Effector CD4-positive, alpha-beta T cell (primary cell): ENCODE data around the gene OCSTAMP.

Source experiments
- DNase-seq: peaks from one replicate; pipeline ENCODE4 v3.0.0-alpha.2; 2020

Gene OCSTAMP

DNA sequence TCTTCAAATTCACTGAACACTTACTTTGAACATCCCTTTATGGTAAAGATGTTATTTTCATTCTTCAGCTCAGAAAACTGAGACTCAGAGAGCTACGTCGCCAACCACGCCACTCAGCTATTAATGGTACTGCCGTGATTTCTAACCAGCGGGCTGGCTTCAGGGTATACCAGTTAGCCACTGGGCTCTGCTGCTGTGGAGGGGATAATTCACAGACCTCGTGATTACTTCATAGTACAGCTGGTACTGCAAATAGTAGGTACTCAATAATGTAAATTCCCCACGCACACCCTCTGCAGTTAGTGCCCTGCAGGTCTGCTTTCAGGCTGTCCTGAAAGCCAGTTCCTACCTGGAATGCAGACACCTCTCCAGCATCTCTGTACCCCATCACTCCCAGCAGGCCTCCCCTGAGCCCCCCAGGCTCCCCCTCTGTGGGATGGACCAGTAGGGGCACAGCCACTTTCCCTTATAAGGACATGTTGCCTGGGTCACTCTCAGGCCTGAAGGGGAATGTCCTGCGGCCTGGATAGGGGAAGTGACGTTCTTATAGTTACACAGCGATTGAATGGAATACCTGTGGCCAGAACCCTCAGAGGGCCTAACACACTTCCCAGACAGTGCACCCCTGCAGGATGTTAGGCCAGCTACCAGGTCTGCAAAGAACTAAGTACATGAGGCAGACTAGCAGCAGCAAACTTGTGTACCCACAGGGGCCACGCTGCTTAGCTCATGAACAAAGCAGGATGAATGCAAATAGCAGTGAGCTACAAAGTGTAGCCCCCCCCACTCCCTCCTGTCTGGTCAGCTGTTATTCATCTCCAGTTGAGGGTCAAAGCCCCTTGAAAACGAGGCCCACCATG is 1.3 kb upstream of the OCSTAMP start:
- no peak for DNase-seq

DNA sequence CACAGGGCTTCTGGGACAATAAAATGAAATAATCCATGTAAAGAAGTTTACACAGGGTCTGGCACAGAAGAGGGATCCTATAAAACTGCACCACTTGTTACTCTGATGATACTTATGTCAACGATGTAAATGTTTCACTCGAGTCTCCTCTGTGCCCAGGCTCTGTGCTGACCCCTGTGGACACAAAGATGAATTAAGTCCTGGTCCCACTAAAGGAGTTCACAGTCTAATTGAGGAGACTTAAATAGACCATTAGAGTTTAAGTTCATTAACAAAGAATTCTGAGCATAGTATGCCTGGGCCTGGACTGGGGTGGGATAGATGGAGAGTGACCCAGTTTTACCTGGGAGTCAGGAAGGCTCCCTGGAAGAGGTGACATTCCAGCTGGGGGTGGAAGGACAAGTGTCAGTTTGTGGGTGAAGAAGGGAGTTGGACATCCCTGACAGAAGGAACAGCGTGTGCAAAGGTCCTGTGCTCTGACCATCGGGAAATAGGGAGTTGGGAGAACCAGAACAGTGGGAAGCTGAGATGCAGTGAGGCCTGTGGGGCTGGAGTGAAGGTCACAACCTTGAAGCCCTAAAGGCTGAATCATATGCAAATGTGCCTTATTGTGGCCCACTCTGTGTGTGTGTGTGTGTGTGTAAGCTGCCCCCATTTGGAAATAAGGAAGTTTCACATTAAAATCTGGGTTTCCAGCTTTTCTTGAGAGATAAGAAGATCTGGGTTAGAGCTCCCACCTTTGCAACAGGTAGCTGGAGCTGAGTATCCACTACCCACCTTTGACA is 1.1 kb downstream of the OCSTAMP start:
- DNase-seq = no peak

DNA sequence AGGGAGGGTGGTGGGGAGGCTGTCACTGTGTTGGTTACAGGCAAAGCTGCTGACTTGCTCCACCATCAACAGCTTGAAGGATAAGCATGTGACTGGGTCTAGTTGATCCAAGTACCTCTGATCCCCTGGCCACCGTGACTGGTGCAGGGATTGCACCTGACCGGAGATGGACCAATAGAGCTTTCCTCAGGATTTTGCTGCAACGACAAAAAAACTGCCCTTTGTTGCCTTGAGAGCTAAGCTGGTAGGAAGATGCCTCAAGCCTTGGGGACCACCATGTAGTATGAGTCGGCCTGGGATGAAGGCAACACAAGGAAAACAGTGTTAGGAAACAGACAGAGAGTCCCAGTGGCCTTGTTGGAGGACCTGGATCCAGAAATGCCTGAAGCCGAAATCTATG is 1.8 kb downstream of the OCSTAMP start:
- no peak for DNase-seq

DNA sequence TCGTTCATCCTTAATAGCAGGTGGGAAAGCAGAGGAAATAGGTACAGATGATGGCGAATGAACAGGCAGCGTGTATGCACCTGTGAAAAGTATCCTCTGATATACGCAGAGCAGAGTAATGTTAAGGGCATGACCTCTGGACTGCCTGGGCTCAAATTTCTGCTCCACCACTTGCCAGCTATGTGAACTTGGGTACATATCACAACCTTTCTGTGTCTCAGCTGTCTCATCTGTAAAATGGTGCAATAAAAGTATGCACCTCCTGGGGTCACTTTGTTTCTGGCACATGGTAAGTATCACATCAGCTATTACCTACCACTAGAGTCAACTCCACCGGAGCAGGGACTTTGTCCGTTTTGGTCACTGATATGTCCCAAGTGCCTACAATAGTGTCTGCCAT is 2.5 kb downstream of the OCSTAMP start:
- DNase-seq = no peak

DNA sequence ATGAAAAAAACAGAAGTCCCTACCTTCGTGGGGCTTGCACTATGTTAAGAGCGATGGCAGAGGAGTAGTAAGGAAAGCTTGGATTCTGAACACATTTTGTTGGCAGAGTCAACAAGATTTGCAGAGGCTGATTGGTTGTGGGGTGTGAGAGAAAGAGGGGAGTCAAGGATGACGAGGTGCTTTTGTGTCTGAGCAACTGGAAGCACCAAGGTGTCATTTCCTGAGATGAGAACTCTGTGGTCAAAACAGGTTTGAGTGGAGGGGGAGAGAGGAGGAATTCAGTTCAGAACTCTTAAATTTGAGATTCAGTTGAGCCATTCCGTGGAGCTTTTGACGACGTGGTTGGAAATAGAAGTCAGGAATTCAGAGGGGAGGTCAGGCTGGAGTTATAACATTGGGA is 3.5 kb downstream of the OCSTAMP start:
- DNase-seq = no peak

DNA sequence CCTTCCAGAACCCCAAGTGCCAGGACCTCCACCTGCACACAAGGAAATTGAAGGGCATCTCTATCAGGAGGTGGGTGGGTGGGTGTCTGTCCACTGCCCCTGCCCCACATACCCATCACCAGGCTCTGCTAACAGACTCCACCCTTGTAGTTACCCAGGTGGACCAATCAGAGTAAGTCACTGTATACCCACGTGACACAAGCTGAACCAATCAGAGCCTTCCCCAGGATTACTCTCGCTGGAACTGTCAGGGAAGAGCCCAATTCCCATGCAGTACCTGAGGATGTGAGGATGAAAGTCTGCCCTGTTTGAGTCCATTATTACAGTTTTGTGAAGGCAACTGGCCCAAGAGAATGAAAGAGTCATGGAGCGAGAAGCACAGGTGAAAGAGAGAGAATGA is 4.2 kb downstream of the OCSTAMP start:
- no peak for DNase-seq

DNA sequence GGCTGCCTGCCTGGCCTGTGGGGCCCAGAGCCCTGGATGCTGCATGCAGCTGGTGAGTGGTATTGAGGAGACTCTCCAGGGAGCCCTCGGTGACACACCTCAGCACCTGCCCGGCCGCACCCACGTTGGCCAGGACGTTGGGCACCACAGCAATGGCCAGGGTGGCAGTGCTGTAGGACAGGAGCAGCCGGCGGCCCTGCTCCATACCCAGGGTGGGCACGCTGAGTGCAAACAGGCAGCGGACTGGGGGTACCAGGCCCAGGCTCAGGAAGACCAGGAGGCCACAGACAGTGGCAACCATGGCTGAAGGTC is 4.7 kb downstream of the OCSTAMP start:
- no peak for DNase-seq

DNA sequence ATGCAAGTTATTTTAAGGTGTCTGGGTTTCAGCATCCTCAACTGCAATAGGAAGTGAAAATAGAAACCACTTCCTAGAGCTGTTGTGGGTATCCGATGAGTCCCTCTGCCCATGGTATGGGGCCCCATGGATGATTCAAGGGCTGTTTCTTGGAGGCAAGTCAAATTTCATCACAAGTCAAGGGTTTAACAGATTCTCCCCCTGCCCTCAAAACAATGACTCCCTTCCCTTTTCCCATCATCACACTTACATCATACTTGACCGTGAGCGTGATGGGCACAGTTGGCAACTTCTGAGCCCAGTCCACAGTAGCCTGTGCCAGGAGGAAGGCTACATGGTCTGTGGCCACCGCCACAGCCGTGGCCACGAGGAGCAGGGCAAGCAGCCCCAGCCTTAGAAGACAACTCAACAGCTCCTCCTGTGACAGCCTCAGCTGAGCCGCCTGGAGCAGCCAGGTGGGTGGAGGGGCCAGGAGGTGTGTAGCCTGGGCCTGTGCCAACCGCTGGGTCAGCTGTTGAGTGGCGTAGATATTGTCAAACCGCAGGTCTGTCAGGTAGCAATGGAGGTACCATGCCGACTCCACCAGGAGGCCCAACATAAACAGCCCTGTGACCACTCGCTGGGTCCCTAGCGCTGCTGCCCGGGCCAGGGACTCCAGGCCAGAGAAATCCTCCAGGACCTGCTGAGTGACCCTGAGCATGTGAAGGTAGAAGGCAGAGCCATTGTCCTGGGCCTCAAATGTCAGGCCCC is 5.2 kb downstream of the OCSTAMP start:
- DNase-seq = no peak

DNA sequence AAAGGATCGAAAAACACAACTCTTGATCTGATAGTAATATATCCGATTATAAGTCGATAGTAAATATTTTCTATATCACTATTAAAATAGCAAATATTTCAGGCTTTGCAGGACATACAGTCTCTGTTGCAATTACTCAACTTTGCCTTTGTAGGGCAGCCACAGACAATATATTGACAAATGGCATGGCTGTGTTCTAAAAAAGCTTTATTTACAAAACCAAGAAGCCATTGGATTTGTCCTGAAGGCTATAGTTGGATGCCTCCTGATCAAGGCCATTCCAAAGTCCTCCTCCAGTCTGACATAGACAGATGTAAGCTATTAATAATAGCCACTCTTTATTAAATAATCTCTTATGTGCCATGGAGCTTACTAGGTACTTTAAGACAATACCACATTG is 5.9 kb downstream of the OCSTAMP start:
- DNase-seq = no peak

DNA sequence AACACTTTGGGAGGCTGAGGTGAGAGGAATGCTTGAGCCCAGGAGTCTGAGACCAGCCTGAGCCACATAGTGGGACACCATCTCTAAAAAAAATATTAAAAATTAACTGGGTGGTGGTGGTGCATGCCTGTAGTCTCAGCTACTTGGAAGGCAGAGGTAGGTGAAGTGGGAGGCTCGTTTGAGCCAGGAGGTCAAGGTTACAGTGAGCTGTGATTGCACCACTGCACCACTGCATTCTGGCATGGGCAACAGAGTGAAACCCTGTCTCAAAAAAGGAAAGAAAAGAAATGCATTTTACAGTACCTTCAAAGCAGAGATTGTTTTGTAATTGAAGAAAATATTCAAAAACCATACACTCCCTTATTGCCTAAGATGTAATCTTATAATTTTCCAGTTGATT is 6.5 kb downstream of the OCSTAMP start:
- no peak for DNase-seq

DNA sequence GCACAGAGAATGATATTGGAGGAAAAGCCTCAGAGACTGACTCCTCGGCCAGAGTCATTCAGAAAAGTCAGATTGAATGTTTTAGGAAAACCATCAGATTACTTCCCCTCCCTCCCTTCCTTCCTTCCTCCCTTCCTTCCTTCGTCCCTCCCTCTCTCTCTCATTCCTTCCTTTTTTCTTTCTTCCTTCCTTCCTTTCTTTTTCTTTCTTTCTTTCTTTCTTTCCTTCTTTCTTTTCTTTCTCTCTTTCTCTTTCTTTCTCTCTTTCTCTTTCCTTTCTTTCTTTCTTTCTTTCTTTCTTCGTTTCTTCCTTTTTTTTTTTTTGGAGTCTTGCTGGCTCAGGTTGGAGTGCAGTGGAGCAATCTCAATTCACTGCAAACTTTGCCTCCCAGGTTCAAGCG is 7.4 kb downstream of the OCSTAMP start:
- no peak for DNase-seq

DNA sequence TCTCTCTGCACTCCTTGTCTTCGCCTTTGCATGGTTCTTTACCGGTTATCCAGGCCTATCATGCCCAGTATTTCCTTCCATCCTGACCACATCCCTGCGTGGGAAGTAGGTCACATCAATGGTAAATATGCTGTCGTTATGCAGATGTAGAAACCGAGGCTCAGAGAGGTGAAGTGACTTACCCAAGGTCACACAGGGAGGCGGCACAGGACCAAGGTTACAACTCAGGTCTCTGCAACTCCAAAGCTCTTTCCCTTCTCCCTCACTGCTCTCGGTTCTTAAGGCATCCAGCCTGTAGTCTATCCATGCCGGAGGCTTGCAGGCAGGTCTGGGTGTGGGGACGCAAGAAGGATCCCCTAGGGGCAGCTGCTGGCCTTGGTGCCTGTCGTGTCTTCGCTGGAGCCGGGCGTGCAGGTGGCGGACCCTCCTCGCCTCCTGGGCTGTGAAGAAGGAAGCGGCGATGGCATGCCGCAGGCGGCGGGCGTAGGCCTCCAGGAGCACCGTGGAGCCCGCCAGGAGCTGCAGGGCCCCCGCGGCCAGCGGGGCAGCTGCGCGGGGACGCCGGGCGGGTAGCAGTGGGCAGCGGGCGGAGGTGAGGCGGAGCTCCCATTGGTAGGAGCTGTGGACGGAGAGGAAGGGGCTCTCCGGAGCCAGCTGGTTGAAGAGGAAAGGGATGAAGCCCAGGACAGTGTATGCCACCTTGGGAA is 9.1 kb downstream of the OCSTAMP start:
- DNase-seq = no peak

DNA sequence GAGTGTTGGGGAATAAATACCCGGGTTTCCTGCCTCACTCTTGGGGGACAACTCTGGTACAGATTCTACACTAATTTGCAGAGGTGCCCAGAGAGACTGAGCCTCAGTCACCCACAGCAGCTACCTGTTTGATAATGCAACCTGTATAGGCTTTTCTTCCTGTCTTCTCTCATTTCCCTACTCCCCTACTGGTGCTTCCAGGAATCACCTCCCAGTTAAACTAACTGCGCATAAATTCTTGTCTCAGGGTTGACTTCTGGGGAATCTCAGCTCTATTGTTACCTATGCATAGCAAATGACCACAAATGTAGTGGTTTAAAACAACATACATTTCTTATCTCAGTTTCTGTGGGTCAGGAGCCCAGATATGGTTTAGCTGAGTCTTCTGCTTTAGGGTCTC is 11.3 kb downstream of the OCSTAMP start:
- no peak for DNase-seq

DNA sequence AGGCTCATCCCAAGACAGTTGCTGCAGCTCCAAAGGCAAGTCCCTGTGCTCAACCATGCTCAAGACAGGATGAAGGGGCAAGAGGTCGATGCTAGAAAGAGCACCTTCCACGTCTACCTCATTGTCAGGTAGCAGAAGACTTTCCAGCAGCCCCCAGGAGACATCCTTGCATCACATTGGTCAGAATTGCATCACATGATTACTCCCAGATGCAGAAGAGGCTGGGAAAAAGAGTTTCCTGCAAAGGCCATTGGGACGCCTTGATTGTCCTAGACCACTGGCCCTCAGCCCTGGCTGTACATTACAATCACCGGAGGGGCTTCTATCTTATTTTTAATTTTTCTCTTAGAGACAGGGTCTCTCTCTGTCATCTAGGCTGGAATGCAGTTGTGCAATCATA is 19.8 kb downstream of the OCSTAMP start:
- DNase-seq = no peak

DNA sequence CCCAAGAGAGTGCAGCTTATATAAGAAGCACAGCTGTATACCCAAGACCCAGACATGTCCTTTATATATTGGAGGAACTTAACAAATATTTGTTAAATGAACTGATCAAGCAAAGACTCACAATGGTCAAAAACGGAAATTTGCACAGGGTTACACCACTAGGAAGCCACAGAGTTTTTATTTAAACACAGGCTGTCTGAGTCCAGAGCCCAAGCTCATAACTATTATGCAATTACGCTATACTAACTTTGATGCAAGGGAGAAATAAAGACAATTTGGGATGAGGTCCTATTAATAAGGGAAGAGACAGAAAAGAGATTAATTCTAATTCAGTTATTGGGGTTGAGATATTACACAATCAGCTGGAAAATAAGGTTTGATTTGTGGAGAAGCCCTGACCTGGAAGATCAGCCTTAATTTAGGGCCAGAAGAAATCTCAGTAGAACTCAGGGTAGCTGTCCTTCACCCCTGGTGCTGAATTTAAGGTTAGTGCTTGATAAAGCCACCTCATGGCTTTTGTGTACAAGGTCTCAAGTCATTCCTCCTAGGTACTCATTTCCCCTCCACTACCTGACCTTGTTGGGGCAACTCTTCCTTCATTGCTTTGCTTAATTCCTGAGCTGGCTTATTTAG is 26.6 kb downstream of the OCSTAMP start:
- no peak for DNase-seq

DNA sequence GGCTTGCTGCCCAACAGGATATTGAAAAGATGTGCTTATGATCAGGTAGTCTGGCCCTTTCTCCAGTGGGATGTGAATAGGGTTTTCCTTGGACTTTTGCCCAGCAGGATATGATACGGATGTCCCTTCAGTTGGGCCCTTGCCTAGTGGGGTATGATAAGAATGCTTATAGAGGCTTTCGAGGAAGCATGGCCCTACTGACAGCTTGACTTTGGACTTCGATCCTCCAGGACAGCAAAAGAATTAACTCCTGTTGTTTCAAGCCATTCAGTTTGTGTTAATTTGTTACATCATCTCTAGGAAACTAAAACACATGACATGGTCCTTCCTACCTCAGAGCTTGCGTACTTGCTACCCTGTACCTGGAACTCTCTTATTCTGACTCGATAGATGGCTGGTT is 27.3 kb downstream of the OCSTAMP start:
- no peak for DNase-seq

DNA sequence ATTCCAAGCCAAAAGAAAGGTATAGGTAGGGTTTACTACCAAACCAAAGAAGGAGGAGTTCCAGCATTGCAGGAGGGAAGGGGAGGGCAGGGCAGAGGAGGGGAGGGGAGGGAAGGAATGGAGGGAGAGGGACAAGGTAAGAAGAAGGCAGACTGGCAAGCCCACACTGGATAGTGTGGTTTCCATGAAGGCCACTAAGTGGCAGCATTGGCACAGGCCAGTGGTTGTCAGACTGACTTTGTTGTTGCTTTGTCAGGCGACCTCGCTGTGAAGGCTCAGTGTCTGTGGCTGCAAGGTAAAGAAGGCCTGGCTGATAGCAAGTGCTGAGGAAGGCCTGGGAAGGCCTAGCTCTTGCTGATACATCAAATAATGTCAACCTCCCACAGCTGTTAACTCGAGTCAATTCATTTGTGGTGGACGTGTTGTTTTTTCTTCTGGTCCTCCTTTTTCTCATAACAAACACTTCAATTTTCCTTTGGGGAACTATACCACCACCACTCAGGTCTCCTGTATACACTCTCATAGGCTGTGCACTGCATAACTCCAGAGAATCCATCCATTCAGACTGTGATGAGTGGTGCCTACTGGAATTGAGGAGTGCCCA is 29.4 kb downstream of the OCSTAMP start:
- DNase-seq = no peak

DNA sequence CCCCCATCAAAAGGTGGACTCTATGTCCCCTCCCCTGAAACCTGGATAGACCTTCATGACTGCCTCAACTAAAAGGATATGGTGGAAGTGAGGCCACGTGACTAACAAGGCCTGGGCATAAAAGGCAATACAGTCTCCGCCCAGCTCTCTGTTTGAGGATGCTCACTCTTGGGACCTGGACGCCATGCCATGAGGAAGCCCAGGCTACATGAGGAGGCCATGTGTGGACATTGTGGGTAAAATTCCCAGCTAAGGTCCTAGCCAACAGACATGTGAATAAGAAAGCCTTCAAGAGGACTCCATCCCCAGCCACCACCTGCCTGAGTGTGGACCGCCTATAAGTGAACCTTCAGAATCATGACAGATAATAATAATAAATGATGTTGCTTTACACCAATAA is 29.9 kb downstream of the OCSTAMP start:
- DNase-seq = no peak

DNA sequence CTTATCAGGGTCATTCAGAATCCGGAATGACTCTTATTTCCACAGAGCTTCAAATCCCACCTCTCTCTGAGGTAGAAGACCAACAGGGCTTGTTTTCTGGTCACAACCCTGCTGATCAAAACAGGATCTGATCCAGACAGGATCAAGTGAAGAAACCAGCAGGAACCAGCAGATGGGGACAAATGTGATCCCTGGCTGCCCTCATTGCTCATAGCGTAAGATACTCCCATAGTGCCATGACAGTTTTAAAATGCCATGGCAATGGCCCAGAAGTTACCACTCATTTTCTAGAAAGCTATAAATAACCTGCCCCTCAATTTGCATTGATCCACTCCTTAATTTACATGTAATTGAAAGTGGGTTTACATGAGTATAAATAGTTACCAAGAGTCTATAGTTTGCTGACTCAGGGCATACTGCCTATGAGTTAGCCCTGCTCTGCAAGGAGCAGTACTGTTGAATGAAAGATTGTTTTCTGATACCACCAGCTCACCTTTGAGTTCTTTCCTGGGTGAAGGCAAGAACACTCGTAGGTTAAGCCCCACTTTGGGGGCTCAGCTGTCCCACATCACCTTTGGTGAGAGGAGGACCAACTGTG is 30.9 kb downstream of the OCSTAMP start:
- DNase-seq = no peak

DNA sequence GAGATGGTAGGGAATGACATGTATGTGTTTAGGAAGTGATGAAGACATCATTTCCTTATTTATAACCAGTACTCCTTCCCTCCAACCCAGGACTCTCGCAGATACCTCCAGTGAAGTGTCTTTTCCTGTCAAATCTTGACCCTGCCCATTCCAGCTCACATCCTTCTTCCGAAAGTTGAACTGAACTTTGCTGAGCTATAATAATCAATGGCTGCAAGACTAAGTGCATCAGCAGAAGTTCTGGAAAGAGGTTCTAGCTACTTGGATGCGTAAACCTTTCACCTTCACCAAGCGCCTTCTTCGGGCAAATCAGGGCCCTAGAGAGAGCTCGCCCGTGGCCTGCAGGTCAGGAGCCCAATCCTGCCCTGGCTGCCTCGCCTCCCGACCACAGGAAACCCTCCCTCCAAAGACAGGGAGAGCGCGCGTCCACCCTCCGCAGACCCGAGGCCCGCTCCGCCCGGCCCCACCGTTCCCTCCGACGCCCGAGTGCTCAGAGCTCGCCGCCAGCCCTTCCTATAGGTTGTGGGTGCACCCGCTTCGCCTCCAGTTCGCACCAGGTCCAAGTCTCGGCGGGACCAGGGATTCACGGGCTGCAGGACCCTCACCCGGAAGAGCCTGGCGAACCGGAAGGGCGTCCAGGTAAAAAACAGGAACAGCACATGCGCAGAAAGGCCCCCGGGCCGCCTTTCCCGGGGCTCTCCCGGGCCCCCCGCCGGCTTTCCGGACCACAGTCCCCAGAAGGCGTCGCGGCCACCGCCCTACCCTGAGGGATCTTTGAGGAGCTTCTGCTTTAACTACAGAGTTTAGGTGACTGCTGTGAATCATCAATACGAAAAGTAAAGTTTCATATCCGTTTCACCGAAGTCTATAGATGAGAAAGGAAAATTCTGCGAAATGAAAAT is 37.3 kb downstream of the OCSTAMP start, which contains the start of gene ZNF334:
Gene ZNF334, minus strand, starts transcription at position 617 of the 902 bp plus-strand sequence. CDS start 1,457 bp downstream, outside the sequence.
- no peak for DNase-seq
